ENCODE data around the gene OSBPL7.

GRCh38 chr17:47870056-47870455 lies 48.5 kb upstream of the OSBPL7 start:
- no peak for TF ChIP-seq CTCF (IDR thresholded peaks at IDR 0.05 in 4 of 5, conservative IDR thresholded peaks at IDR 0.05 in 1 of 5)
- TF ChIP-seq POLR2A (IDR thresholded peaks at IDR 0.05), result no peak
